OCI-LY1 (cell line): ENCODE results near the gene SLC43A2.

ENCODE experiments used
- CTCF ChIP-seq: fragments of 200-600 bp; sonication (generic), shearing (Covaris generic); IDR thresholded peaks from 2 replicates; pipeline ENCODE4 v1.5.1; 2017; ENCODE audit warnings: mild to moderate bottlenecking, antibody characterized with exemption, low read length, moderate library complexity, mixed read lengths
- EZH2 ChIP-seq: fragments of 200-600 bp; sonication (generic), shearing (Covaris generic); IDR thresholded peaks from 2 replicates; pipeline ENCODE4 v1.8.0; 2017; ENCODE audit warnings: borderline replicate concordance, mixed run types, mild to moderate bottlenecking, antibody characterized with exemption, low read length, moderate library complexity, mixed read lengths

DNA sequence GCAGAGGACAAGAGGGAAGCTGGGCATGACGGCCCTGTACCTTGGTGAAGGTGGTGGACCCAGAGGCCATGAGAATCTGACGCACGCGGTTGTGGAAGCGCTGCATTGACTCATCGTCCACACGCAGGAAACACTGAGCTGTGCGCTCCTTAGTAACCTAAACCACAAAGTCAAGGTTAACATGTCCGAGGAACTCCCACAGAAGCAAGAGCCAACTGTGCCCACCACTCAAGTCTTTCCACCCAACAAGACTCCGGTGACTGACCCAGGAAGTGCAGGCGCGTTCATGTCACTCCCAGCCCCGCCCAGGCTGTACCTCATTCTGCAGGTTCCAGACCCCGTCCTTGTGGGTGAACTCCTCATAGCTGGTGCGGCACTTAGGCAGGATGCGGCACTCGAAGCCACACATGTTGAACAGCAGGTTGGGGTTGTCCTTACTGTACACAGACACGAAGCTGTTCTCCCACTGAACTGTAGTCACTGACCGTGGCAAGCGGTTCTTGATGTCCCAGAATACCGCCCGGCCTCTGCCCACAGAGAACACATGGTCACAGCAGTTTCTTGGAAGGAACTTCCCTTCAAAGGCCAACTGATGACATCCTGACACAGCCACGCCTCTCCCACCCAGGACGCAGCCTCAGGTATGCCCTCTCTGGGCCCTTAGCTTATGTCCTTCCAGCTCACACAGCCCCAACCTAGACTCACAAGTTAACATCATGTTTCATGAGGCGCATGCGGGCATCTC, 44.6 kb upstream of the SLC43A2 start:
- TF ChIP-seq CTCF (no peak), EZH2 (no peak)
